Cardiac fibroblast (primary cell): ENCODE results near the gene FAM32A.

Source experiments
- DNase-seq, 2 donors: peaks; one replicate each; pipeline versions ENCODE4 v3.0.0 to v3.0.0-alpha.2; 2010; ENCODE audit warnings: low read depth in 2 of 2
- H3K4me3 ChIP-seq, 2 donors: replicated peaks in 1 of 2; 1 replicate in 1 of 2; 2 replicates in 1 of 2; pipeline ENCODE4 v1.5.1; 2011; ENCODE audit warnings: low read depth in 2 of 2, low read length in 2 of 2, mild to moderate bottlenecking in 2 of 2, moderate library complexity in 1 of 2
- TF ChIP-seq, protein P1 (sequence below): IDR thresholded peaks from one replicate; pipeline ENCODE4 v1.5.1; 2011; ENCODE audit warnings: low read depth, mild to moderate bottlenecking, low read length, inconsistent platforms

Gene FAM32A

DNA sequence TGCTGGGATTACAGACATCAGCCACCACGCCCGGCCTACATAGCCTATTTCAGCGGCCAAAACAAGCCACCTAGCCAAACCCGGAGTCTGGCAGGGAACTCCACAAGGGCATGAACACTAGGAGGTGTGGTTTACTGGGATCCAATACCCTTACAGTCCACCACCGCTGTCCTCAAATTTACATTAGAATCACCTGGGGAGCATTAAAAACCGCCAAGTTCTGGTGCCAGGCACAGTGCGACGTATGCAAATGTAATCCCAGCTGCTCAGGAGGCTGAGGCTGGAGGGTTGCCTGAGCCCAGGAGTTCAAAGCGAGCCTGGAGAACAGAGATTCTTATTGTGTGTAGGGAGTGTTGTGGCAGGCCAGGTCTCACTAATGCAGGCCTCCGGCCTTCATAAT is 8.3 kb downstream of the FAM32A start:
- H3K4me3 ChIP-seq: no peak overlapping the region
- TF ChIP-seq, protein P1, sequence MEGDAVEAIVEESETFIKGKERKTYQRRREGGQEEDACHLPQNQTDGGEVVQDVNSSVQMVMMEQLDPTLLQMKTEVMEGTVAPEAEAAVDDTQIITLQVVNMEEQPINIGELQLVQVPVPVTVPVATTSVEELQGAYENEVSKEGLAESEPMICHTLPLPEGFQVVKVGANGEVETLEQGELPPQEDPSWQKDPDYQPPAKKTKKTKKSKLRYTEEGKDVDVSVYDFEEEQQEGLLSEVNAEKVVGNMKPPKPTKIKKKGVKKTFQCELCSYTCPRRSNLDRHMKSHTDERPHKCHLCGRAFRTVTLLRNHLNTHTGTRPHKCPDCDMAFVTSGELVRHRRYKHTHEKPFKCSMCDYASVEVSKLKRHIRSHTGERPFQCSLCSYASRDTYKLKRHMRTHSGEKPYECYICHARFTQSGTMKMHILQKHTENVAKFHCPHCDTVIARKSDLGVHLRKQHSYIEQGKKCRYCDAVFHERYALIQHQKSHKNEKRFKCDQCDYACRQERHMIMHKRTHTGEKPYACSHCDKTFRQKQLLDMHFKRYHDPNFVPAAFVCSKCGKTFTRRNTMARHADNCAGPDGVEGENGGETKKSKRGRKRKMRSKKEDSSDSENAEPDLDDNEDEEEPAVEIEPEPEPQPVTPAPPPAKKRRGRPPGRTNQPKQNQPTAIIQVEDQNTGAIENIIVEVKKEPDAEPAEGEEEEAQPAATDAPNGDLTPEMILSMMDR: no peak

DNA sequence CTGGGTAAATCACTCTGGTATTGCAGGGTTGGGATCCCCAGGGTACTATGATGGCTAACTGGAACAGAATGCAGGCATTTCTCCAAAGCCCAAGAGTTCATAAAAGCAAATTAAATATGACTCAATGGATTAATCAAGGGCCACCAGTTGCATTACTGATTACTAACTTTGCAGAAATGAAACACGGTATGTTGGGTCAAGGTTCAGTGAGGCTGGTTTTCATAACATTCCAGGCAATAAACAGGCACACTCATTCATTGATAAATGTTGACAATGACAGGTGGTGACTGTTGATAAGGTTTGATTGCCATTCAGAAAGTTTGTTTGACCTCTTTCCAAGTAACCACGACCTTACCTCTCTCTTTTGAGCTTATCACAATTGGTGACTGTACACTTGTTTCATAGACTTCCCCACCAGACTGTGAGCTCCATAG is 12.0 kb downstream of the FAM32A start:
- peak; percentile 81 to 94 for DNase-seq
- TF ChIP-seq, protein P1: no peak
- H3K4me3 ChIP-seq: peak overlapping the region; percentile 91 to 99

More for the DNA sequence above, 8.3 kb downstream of the FAM32A start:
- no peak for DNase-seq

DNA sequence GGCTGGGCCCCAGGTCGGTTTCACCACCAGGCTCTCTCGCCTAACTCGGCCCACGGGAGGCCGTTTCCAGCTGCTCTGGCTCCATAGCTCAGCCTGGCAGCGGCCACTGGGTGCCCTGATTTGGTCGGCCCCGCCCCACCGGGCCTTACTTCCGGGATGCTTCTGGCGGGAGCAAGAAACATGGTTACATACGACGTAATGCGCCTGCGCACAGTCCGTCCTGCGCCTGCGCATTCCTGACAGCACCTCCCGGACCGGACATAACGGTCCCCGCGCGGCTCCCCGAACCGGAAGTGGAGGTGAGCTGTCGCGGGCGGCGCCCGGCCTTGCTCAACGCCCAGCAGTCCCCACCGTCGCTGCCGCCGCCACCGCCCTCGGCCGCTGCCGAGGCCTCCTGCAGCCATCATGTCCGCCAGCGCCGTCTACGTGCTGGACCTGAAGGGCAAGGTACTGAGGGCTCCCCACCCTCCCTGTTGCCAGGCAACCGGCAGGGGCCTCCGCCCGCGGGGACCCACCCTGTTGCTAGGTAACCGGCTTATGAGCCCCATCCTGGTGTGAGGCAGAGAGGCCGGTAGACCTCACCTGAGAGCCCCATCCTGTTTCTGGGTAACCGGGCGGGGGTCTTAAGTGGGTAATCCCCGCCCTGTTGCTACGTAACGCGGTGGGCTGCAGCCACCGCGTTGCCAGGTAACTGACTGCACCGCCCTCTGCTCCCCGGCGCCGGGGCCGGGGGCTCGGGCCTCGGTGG is 12.6 kb downstream of the FAM32A start, which contains the start of gene AP1M1:
Gene AP1M1, plus strand, starts transcription at position 290 of the 748 bp plus-strand sequence. Its CDS starts 116 bp downstream, at position 406.
- H3K4me3 ChIP-seq: peak within 1 kb of the TSS; percentile 91 to 99
- DNase-seq: peak; percentile 98
- TF ChIP-seq, protein P1: no peak

DNA sequence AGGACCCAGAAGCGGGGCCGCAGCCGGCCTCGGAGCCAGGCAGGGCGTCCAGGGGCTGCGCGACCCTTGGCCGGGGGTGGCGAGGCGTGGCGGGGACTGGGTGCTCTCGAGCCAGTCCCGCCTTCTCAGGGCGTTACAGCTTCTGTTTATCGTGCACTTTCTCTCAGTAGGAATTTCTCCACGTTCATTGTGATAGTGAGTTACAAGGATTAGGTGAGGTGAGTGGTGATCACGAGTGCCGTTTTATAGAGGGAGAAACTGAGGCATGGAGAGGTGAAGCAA is 13.1 kb downstream of the FAM32A start:
- no peak for DNase-seq
- peak overlapping the region; percentile 91 to 99 for H3K4me3 ChIP-seq
- TF ChIP-seq, protein P1: no peak

DNA sequence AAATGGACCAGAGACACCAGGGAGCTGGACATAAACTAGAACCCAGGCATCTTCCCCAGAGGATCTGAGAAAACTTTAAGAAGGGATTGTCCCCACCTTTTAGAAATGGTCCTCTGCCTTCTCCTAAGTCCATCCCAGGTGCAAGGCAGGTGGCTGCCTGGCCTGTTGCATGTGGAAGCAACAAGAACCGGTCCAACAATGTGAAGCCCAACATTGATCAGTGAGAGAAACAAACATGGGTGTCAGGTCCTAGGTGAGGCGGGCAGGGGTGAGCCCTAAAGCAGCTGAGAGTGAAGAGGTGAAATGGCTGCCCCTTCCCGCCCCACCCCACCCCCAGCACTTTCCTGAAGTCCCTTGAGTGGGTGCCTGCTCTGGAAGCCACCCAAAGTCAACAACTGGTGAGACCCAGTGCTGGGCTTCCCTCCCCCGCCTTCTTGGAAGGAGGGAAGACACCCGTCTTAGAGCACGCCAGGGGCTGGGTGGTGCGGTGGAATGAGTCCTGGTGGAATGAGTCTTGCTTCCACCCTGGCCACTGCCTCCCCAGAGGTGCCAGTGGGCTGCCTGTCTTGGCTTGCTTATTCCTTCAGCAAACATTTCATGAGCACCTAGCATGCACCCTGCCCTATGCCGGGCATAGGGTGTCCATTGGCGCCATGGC is 14.2 kb downstream of the FAM32A start:
- peak overlapping the region in 1 of 2 donors; percentile 99 for H3K4me3 ChIP-seq
- TF ChIP-seq, protein P1: no peak
- no peak for DNase-seq

DNA sequence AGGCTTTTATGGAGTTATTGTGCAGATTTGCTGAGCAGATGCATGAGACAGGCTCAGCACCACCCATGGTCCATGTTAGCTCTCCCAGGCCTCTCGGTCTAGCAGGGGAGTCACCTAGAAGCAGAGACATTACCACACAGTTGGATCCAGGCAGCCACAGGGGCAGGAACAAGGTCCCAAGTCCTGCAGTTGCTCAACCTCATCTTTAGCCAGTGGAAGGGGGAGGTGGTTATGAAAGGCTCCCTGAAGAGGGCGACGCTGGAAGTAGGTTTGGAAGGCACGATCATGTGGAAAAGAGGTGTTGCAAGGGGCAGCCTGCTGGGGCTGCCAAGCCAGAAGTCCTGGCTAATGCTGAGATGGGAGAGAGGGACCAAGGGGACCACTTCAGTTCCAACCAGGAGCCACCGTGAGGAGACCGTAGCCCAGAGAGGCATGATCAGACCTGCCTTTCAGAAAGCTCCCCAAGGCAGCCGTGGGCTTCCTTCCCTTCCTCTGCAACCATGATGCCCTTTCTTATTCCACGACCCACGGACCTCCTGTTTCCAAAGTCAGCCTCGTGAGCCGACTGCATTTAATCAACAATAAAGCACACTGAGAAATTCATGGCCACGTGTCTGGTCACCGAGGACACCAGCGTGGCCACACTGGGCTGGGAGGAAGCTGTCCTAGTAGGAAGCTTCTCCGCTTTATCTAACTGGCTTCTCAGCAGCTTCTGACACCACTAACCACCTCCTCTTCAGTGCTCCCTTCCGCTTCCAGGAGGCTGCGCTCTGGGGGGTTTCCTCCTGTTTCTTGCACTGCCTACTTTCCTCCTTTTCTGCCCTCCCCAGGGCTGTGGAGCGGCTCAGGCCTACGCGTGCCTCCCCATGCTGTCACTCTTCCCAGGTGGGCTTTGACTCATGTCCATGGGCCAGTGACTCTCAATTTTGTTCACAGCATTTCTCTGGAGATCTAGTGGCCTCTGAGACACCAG is 15.1 kb downstream of the FAM32A start:
- TF ChIP-seq, protein P1: no peak
- DNase-seq: peak; percentile 56 to 75
- H3K4me3 ChIP-seq: no peak overlapping the region
